Measurements from ENCODE around the gene FBXL14. TPM values are rescaled to one million over a fixed set of nuclear protein-coding genes. Genes with fewer than 3 reads are reported as not detected.
A peak's percentile ranks its signal among the peaks of the same experiment; 100 is the strongest.

The FBXL14 gene
- total and polyA plus RNA-seq, 2 of the 13 experiments (the other 11 are each of a cell fraction or from before 2014, with no cell fraction given), result 7.0 to 7.4 TPM

- TF ChIP-seq, protein P1, sequence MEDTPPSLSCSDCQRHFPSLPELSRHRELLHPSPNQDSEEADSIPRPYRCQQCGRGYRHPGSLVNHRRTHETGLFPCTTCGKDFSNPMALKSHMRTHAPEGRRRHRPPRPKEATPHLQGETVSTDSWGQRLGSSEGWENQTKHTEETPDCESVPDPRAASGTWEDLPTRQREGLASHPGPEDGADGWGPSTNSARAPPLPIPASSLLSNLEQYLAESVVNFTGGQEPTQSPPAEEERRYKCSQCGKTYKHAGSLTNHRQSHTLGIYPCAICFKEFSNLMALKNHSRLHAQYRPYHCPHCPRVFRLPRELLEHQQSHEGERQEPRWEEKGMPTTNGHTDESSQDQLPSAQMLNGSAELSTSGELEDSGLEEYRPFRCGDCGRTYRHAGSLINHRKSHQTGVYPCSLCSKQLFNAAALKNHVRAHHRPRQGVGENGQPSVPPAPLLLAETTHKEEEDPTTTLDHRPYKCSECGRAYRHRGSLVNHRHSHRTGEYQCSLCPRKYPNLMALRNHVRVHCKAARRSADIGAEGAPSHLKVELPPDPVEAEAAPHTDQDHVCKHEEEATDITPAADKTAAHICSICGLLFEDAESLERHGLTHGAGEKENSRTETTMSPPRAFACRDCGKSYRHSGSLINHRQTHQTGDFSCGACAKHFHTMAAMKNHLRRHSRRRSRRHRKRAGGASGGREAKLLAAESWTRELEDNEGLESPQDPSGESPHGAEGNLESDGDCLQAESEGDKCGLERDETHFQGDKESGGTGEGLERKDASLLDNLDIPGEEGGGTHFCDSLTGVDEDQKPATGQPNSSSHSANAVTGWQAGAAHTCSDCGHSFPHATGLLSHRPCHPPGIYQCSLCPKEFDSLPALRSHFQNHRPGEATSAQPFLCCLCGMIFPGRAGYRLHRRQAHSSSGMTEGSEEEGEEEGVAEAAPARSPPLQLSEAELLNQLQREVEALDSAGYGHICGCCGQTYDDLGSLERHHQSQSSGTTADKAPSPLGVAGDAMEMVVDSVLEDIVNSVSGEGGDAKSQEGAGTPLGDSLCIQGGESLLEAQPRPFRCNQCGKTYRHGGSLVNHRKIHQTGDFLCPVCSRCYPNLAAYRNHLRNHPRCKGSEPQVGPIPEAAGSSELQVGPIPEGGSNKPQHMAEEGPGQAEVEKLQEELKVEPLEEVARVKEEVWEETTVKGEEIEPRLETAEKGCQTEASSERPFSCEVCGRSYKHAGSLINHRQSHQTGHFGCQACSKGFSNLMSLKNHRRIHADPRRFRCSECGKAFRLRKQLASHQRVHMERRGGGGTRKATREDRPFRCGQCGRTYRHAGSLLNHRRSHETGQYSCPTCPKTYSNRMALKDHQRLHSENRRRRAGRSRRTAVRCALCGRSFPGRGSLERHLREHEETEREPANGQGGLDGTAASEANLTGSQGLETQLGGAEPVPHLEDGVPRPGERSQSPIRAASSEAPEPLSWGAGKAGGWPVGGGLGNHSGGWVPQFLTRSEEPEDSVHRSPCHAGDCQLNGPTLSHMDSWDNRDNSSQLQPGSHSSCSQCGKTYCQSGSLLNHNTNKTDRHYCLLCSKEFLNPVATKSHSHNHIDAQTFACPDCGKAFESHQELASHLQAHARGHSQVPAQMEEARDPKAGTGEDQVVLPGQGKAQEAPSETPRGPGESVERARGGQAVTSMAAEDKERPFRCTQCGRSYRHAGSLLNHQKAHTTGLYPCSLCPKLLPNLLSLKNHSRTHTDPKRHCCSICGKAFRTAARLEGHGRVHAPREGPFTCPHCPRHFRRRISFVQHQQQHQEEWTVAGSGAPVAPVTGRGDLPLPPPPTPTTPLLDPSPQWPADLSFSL (CRISPR knock-in tag; IDR thresholded peaks at IDR 0.05), result peak; percentile 66
- TF ChIP-seq TBX2 (CRISPR knock-in tag; IDR thresholded peaks at IDR 0.05; ENCODE audit: borderline replicate concordance) (no peak; the same call in 1 of the 2 replicates), ETV5 (CRISPR knock-in tag; IDR thresholded peaks at IDR 0.05; ENCODE audit: borderline replicate concordance) (no peak), NFKB2 (CRISPR knock-in tag; IDR thresholded peaks at IDR 0.05; ENCODE audit: borderline replicate concordance) (peak; percentile 52; the same call in 1 of the 2 replicates), MYNN (CRISPR knock-in tag; IDR thresholded peaks at IDR 0.05; ENCODE audit: low read depth) (no peak), YEATS4 (CRISPR knock-in tag; IDR thresholded peaks at IDR 0.05; ENCODE audit: borderline replicate concordance) (no peak), ZKSCAN5 (CRISPR knock-in tag; IDR thresholded peaks at IDR 0.05) (no peak), ZNF772 (CRISPR knock-in tag; IDR thresholded peaks at IDR 0.05) (no peak), NFE2L2 (IDR thresholded peaks at IDR 0.05; ENCODE audit: low read length) (no peak), SMARCE1 (IDR thresholded peaks at IDR 0.05; ENCODE audit: borderline replicate concordance) (no peak), ZNF546 (CRISPR knock-in tag; conservative IDR thresholded peaks at IDR 0.05) (no peak), ZNF143 (CRISPR knock-in tag; IDR thresholded peaks at IDR 0.05) (no peak), ZSCAN30 (CRISPR knock-in tag; IDR thresholded peaks at IDR 0.05) (no peak), HOXA7 (CRISPR knock-in tag; IDR thresholded peaks at IDR 0.05) (no peak), JDP2 (CRISPR knock-in tag; IDR thresholded peaks at IDR 0.05; ENCODE audit: borderline replicate concordance) (no peak), ZNF607 (CRISPR knock-in tag; IDR thresholded peaks at IDR 0.05; ENCODE audit: borderline replicate concordance) (no peak), FOXC1 (CRISPR knock-in tag; IDR thresholded peaks at IDR 0.05; ENCODE audit: borderline replicate concordance) (no peak), ZNF335 (CRISPR knock-in tag; IDR thresholded peaks at IDR 0.05) (no peak), CREM (IDR thresholded peaks at IDR 0.05) (no peak), CREM (CRISPR knock-in tag; IDR thresholded peaks at IDR 0.05) (no peak)
- TF ChIP-seq, protein P2, sequence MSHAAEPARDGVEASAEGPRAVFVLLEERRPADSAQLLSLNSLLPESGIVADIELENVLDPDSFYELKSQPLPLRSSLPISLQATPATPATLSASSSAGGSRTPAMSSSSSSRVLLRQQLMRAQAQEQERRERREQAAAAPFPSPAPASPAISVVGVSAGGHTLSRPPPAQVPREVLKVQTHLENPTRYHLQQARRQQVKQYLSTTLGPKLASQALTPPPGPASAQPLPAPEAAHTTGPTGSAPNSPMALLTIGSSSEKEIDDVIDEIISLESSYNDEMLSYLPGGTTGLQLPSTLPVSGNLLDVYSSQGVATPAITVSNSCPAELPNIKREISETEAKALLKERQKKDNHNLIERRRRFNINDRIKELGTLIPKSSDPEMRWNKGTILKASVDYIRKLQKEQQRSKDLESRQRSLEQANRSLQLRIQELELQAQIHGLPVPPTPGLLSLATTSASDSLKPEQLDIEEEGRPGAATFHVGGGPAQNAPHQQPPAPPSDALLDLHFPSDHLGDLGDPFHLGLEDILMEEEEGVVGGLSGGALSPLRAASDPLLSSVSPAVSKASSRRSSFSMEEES (CRISPR knock-in tag; IDR thresholded peaks at IDR 0.05), result no peak
- TF ChIP-seq, protein P3, sequence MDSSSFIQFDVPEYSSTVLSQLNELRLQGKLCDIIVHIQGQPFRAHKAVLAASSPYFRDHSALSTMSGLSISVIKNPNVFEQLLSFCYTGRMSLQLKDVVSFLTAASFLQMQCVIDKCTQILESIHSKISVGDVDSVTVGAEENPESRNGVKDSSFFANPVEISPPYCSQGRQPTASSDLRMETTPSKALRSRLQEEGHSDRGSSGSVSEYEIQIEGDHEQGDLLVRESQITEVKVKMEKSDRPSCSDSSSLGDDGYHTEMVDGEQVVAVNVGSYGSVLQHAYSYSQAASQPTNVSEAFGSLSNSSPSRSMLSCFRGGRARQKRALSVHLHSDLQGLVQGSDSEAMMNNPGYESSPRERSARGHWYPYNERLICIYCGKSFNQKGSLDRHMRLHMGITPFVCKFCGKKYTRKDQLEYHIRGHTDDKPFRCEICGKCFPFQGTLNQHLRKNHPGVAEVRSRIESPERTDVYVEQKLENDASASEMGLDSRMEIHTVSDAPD (CRISPR knock-in tag; IDR thresholded peaks at IDR 0.05), result no peak
Measured at GRCh38 chr12:1605129-1606020, 11.0 kb upstream of the FBXL14 start (continued).

All from HepG2 (cell line).